ENCODE results near the gene MRPS25. TPM values are rescaled to one million over a fixed set of nuclear protein-coding genes. Genes with fewer than 3 reads are reported as not detected.

The MRPS25 gene
- total and polyA plus RNA-seq, 9 of the 15 experiments (the other 6 are each of a cell fraction or from before 2014, with no cell fraction given), result 34.3 to 129 (median 78.2) TPM

DNA sequence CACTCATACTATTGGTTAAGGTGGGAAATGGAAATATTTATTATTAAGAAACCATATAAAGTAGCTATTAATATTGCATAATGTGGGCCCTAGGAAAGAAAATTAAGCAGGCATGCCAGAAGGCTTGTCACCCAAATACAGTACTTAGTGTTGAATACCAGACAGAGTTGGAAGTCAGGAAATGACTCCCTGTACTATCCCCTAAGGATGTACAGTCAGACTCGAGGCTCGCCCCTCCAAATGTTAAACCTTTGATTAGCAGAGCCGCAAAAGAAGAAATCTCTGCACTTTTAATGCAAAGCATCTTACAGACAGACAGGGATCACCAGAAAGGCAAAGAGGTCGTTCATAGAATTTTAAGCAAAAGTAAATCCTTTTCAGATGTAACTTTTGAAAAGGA is 45.1 kb upstream of the MRPS25 start:
- 25% methylated on average over 4 of the region's 4 CpGs for WGBS (ENCODE audit: insufficient coverage, low coverage, missing lambda C conversion rate)
- Histone ChIP-seq H3K4me3 (no peak overlapping the region), H3K79me2 (ENCODE audit: control insufficient read depth, insufficient read depth, low read length) (no peaks in the 10 kb centered on the region), H3K36me3 (ENCODE audit: control insufficient read depth, insufficient read depth, low read length) (no peaks in the 10 kb centered on the region), H3K4me2 (ENCODE audit: insufficient read depth, low read length) (no peak overlapping the region), H3K9ac (ENCODE audit: insufficient read depth in 1 of 2, low read depth in 2 of 2, low read length in 2 of 2) (no peak overlapping the region), H3K27ac (ENCODE audit: extremely low read depth, low read depth, low read length) (no peak overlapping the region), H4K20me1 (replicated peaks; ENCODE audit: control insufficient read depth, insufficient read depth, low read length) (no peaks in the 10 kb centered on the region), H2AFZ (ENCODE audit: low read depth, low read length) (no peak overlapping the region), H3K9me3 (replicated peaks; ENCODE audit: control insufficient read depth, insufficient read depth, low read depth, low read length) (no peaks in the 10 kb centered on the region), H3K27me3 (ENCODE audit: control insufficient read depth in 2 of 2, insufficient read depth in 2 of 2, low read length in 2 of 2) (peaks cover 0 to 6% of the 10 kb centered on the region in 2 experiments; a peak in 2 of 5 replicates), H3K9me1 (ENCODE audit: control insufficient read depth, insufficient read depth, low read length) (no peaks in the 10 kb centered on the region), H3K4me1 (replicated peaks in 1 of 2; ENCODE audit: control insufficient read depth in 2 of 2, insufficient read depth in 2 of 2, low read length in 2 of 2) (peaks cover 2 to 5% of the 10 kb centered on the region in 2 experiments; a peak in 2 of 5 replicates)
- intact Hi-C loops (cut with micrococcal nuclease), result no loop called here
- TF ChIP-seq FOXJ2 (tag; IDR thresholded peaks at IDR 0.05), result no peak
- POLR2A ChIA-PET, result interaction anchor here (0.8 kb wide), 1 partner anchor 9 kb away, joined by 3 read pairs; no protein-coding TSS in a partner anchor
- DNase-seq (ENCODE audit: extremely low read depth in 1 of 4, low spot score in 3 of 4), result no peak
- no peak for FAIRE-seq
- CTCF ChIA-PET (ENCODE audit: low intra/inter-chr PET ratio), result no interaction called here
- in situ Hi-C loops (cut with MboI), result loop anchor here (5.0 to 10.0 kb wide), 2 partner anchors 92 to 275 kb away; no protein-coding TSS in a partner anchor
- ATAC-seq, result no peak
- BruUV-seq (replicated peaks), result no TSS peak

DNA sequence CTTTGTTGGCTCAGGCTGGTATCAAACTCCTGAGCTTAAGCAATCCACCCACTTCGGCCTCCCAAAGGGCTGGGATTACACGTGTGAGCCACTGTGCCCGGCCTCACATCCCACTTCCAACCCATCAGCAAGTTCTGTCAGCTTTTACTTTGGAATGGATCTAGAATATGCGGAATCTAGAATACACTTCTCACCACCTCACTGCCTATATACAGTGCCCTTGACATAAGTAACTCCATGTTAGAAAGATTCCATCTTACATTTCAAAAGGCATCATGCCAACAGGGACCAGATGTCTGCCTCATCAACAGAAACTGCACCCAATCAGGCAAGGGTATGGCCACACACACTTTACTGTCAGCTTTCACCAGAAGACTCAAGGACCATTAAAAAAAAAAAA is 43.8 kb upstream of the MRPS25 start:
- Histone ChIP-seq H3K4me3 (no peak overlapping the region), H3K9me1 (ENCODE audit: control insufficient read depth, insufficient read depth, low read length) (no peaks in the 10 kb centered on the region), H3K27ac (ENCODE audit: extremely low read depth, low read depth, low read length) (no peak overlapping the region), H2AFZ (ENCODE audit: low read depth, low read length) (no peak overlapping the region), H3K36me3 (ENCODE audit: control insufficient read depth, insufficient read depth, low read length) (no peaks in the 10 kb centered on the region), H3K4me1 (replicated peaks in 1 of 2; ENCODE audit: control insufficient read depth in 2 of 2, insufficient read depth in 2 of 2, low read length in 2 of 2) (peaks cover 2 to 5% of the 10 kb centered on the region in 2 experiments; a peak in 2 of 5 replicates), H3K9ac (ENCODE audit: insufficient read depth in 1 of 2, low read depth in 2 of 2, low read length in 2 of 2) (no peak overlapping the region), H3K9me3 (replicated peaks; ENCODE audit: control insufficient read depth, insufficient read depth, low read depth, low read length) (no peaks in the 10 kb centered on the region), H4K20me1 (replicated peaks; ENCODE audit: control insufficient read depth, insufficient read depth, low read length) (no peaks in the 10 kb centered on the region), H3K79me2 (ENCODE audit: control insufficient read depth, insufficient read depth, low read length) (no peaks in the 10 kb centered on the region), H3K27me3 (ENCODE audit: control insufficient read depth in 2 of 2, insufficient read depth in 2 of 2, low read length in 2 of 2) (peaks cover 0 to 6% of the 10 kb centered on the region in 2 experiments; a peak in 2 of 5 replicates), H3K4me2 (ENCODE audit: insufficient read depth, low read length) (no peak overlapping the region)
- ChIA-PET CTCF (ENCODE audit: low intra/inter-chr PET ratio) (interaction anchor here (0.5 to 1.4 kb wide), 3 partner anchors 449 to 1144 kb away, joined by 3 to 5 read pairs (median 4); no protein-coding TSS in a partner anchor), POLR2A (interaction anchor here (0.6 to 1.4 kb wide), 5 partner anchors 10 to 446 kb away, joined by 3 to 5 read pairs (median 4); partner anchors contain the start of gene RBSN)
- intact Hi-C loops (cut with micrococcal nuclease), result loop anchor here (2.0 to 5.0 kb wide), 3 partner anchors 158 to 296 kb away; no protein-coding TSS in a partner anchor
- ATAC-seq (no peak), DNase-seq (ENCODE audit: extremely low read depth in 1 of 4, low spot score in 3 of 4) (no peak), FAIRE-seq (no peak)
- BruUV-seq (replicated peaks), result no TSS peak
- WGBS (ENCODE audit: insufficient coverage, low coverage, missing lambda C conversion rate), result 22% methylated on average over 4 of the region's 4 CpGs
- in situ Hi-C loops (cut with MboI), result no loop called here
- TF ChIP-seq CREB1 (IDR thresholded peaks at IDR 0.05), result no peak
- TF ChIP-seq CREB1 (CRISPR knock-in tag; IDR thresholded peaks at IDR 0.05), result no peak
- TF ChIP-seq TCFL5 (CRISPR knock-in tag; conservative IDR thresholded peaks at IDR 0.05), result no peak
- TF ChIP-seq NR4A1 (CRISPR knock-in tag; IDR thresholded peaks at IDR 0.05), result no peak
- peak; percentile 92 for TF ChIP-seq NR4A1 (tag; IDR thresholded peaks at IDR 0.05)
- no peak for TF ChIP-seq MTF1 (CRISPR knock-in tag; IDR thresholded peaks at IDR 0.05; ENCODE audit: borderline replicate concordance)
- TF ChIP-seq HNRNPUL1 (IDR thresholded peaks at IDR 0.05; ENCODE audit: low read length), result no peak
- TF ChIP-seq TAF9B (IDR thresholded peaks at IDR 0.05; ENCODE audit: partially characterized antibody), result no peak
- TF ChIP-seq FOXA3 (CRISPR knock-in tag; conservative IDR thresholded peaks at IDR 0.05 in 1 of 2, IDR thresholded peaks at IDR 0.05 in 1 of 2), result no peak
- peak; percentile 84 for TF ChIP-seq PTTG1 (tag; IDR thresholded peaks at IDR 0.05; ENCODE audit: low read depth)
- TF ChIP-seq TARDBP (IDR thresholded peaks at IDR 0.05), result no peak
- no peak for TF ChIP-seq MTA2 (IDR thresholded peaks at IDR 0.05; ENCODE audit: low read depth)
- TF ChIP-seq DMBX1 (CRISPR knock-in tag; IDR thresholded peaks at IDR 0.05; ENCODE audit: borderline replicate concordance), result no peak

Measured in K562 (cell line).